ENCODE measurements around the gene HK3. TPM values are rescaled to one million over a fixed set of nuclear protein-coding genes. Genes with fewer than 3 reads are reported as not detected.

HK3 gene
- total RNA-seq, 1 donor = not detected

- TF ChIP-seq CTCF (IDR thresholded peaks at IDR 0.05; ENCODE audit: insufficient read depth, low read depth, low read length) = no peak
- no peak overlapping the region for H3K4me3 ChIP-seq (ENCODE audit: low read depth, low read length)
- DNase-seq (ENCODE audit: low read depth) = no peak
Measured at GRCh38 chr5:176878906-176879662, 20.1 kb downstream of the HK3 start.

DNA sequence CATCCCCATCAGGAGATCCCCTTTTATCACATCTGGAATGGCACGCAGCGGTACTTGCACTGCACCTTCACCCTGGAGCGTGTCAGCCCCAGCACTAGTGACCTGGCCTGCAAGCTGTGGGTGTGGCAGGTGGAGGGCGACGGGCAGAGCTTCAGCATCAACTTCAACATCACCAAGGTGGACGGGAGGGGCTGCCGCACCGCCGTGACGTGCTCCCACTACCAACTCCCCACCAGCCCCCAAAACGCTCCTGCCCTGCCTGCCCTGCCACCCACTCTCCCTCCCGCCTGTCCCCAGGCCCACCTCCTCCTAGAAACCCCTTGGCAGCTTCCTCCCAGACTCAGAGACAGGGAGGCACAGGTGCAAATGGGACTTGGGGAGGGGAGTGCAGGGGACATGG is 20.7 kb downstream of the HK3 start:
- TF ChIP-seq CTCF (IDR thresholded peaks at IDR 0.05; ENCODE audit: insufficient read depth, low read depth, low read length) = no peak
- DNase-seq (ENCODE audit: low read depth) = no peak
- H3K4me3 ChIP-seq (ENCODE audit: low read depth, low read length) = no peak overlapping the region

DNA sequence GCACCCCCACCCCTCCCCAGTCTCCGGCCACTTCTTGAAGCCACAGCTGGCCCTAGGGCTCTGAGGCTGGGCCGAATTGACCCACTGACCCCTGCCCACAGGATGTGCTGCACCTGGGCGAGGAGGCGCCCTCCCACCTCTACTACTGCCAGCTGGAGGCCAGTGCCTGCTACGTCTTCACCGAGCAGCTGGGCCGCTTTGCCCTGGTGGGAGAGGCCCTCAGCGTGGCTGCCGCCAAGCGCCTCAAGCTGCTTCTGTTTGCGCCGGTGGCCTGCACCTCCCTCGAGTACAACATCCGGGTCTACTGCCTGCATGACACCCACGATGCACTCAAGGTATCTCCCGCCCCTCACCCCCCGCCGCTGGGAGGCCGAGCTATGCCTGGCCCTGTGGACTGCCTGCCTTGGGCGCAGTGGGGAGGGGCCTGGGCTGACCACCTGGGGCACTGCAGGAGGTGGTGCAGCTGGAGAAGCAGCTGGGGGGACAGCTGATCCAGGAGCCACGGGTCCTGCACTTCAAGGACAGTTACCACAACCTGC is 21.3 kb downstream of the HK3 start:
- no peak for DNase-seq (ENCODE audit: low read depth)
- no peak overlapping the region for H3K4me3 ChIP-seq (ENCODE audit: low read depth, low read length)
- TF ChIP-seq CTCF (IDR thresholded peaks at IDR 0.05; ENCODE audit: insufficient read depth, low read depth, low read length) = no peak

DNA sequence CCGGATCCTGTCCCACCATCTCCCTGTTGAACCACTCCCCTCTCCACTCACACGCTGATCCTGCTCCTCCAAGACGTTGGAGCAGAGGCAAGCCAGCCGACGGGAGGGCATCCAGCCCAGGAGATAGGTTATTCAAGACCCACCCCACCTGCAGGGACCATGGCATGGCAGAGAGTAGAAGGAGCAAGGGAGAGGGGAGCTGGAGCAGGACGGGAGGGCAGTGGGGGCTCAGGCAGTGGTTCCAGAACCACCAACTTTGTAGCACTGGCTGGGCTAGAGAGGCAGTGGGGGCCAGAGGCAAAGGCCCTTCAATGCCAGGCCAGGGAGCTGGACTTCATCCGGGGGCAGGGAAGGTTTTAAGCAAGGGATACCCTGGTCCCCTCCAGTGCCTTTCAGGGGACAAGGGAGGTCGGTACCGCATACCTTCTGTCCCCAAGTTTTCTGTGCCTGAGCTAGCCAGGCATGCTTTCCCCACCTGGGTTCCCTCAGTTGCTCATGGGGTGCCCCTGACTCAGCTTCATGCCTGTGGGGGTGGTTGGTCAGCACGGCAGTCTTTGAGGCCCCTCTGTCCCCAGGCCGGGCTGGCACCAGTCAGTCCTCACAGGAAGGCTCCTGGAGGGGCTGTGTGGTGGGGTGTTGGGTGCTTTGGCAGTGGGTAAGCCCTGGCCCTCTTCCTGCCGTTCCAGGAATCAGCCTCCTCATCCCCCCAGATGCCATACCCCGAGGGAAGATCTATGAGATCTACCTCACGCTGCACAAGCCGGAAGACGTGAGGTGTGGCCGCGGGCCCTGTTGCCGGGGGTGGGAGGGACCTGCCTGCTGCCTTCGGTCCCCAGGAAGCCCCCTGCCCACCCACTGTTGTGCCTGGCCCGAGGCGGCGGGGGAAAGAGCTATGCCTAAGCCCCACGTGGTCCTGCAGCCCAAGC is 22.4 kb downstream of the HK3 start:
- no peak for DNase-seq (ENCODE audit: low read depth)
- TF ChIP-seq CTCF (IDR thresholded peaks at IDR 0.05; ENCODE audit: insufficient read depth, low read depth, low read length) = no peak
- no peak overlapping the region for H3K4me3 ChIP-seq (ENCODE audit: low read depth, low read length)

DNA sequence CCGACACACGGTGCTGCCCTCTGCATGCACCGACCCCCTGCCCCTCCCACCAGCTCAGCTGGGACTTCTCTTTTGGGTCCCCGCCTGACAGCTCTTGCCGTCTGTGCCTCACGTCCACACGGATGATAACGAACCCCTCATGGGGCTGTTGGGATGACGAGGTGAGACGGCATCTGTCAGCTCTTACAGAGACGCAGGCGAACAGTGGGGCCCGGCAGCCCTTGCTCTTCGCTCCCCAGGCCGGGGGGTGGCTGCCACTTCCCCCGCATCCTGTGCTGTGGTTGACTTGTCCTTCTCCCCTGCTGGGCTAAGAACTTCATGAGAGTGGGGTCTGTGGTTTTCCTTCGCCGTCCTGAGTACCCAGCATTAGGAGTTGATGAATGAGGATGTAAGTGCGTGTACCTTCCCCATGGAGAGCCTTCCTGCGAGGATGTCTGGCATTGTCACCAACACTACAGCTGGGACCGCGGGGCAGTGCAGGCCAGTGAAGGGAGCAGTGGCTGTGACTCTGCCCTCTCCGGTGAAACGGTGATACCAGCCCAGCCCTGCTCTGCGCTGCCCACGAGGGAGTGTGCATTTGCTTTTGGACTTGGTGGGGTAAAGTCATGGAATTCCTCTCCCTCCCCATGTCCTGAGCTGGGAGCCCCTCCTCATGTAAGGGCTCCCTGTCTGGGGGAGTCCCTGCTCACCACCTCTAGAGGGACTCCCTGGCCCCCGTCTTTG is 23.2 kb downstream of the HK3 start:
- no peak for TF ChIP-seq CTCF (IDR thresholded peaks at IDR 0.05; ENCODE audit: insufficient read depth, low read depth, low read length)
- DNase-seq (ENCODE audit: low read depth) = no peak
- H3K4me3 ChIP-seq (ENCODE audit: low read depth, low read length) = no peak overlapping the region

DNA sequence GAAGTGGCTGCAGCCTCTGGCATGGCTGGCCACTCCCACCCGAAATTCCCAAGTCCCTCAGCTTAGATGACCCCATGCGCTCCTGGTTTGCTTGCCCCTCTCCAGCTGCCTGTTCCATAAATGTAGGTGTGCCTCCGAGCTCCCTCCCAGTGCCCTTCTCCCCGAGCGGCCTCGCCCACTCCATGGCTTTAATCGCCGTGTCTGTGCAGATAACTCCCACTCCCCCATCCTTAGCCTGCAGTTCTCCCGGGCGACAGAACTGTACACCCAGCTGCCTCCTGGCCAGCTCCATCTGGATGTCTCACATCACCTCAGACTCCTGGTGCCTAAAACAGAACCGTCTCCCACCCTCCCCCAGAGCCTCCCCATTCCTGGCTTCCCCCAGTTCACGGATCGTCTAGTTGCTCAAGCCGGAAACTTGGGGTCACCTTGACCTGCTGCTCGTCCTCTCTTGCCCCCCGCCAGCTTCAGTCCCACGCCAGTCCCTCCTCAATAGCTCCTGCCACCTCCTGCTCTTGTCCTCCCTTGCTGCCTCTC is 24.1 kb downstream of the HK3 start:
- DNase-seq (ENCODE audit: low read depth) = no peak
- TF ChIP-seq CTCF (IDR thresholded peaks at IDR 0.05; ENCODE audit: insufficient read depth, low read depth, low read length) = no peak

More for the DNA sequence above, 24.1 kb downstream of the HK3 start:
- H3K4me3 ChIP-seq (ENCODE audit: low read depth, low read length) = no peak overlapping the region

All from fibroblast of villous mesenchyme (primary cell).